HCT116 (cell line): Measurements from ENCODE around the gene SFT2D2. TPM values are rescaled to one million over a fixed set of nuclear protein-coding genes. Genes with fewer than 3 reads are reported as not detected.
"Not testable (repeated sequence)": the region's sequence is repeated elsewhere in the genome, so short reads cannot be mapped to it uniquely, and the experiment has no call there.

ENCODE experiments used
- ATAC-seq: fragments of 200-7000 bp; cut with Tn5 transposase; 2 replicates; pipeline ENCODE4 v1.9.1; 2020; ENCODE audit warnings: mild to moderate bottlenecking, moderate library complexity
- BruUV-seq: library from RNA; stranded (reverse); fragments of 400-500 nt; replicated peaks from 2 replicates; lab custom pipeline; 2021; lab: Mats Ljungman, UMichigan
- CTCF ChIA-PET: fragments of 300-600 bp; sonication (Branson Sonifier 250); formaldehyde crosslinking; loops from one replicate; lab custom pipeline; 2021; ENCODE audit warnings: antibody characterized with exemption; lab: Charles Lee
- POLR2A ChIA-PET: fragments of 300-600, 350-600 bp; sonication (Branson Sonifier 250); formaldehyde crosslinking; loops from one replicate; lab custom pipeline; 2021; ENCODE audit warnings: antibody characterized with exemption; lab: Charles Lee
- RAD21 ChIA-PET, 2 experiments: fragments of 300-600 bp; sonication (Branson Sonifier 250); formaldehyde crosslinking; loops; one replicate each; lab custom pipeline; 2023; ENCODE audit warnings: low total read pairs in 2 of 2; ENCODE audit not compliant: uncharacterized antibody in 2 of 2, unreplicated experiment in 2 of 2, low non-redundant PET in 1 of 2; lab: Charles Lee
- DNase-seq: peaks from one replicate; pipeline ENCODE4 v3.0.0-alpha.2; 2010; ENCODE audit warnings: low read depth, low spot score
- H2AFZ ChIP-seq: fragments of 200-600 bp; shearing (Covaris generic), sonication (generic); 2 replicates; pipeline ENCODE4 v1.6.1; 2017; ENCODE audit warnings: low read depth, mixed run types, mixed read lengths, antibody characterized with exemption, low read length; ENCODE audit not compliant: poor library complexity, severe bottlenecking
- H3K27ac ChIP-seq: 2 replicates; pipeline ENCODE4 v1.5.1; 2012; ENCODE audit warnings: low read depth, low read length
- H3K27me3 ChIP-seq: fragments of 200-600 bp; sonication (generic); 2 replicates; pipeline ENCODE4 v1.6.1; 2016; ENCODE audit warnings: mixed run types, low read length, mixed read lengths; ENCODE audit not compliant: insufficient read depth
- H3K36me3 ChIP-seq, 2 experiments: fragments of 200-500 bp in 1 of 2; fragments of 200-600 bp in 1 of 2; sonication (Bioruptor generic) in 1 of 2; sonication (generic) in 1 of 2; 2 replicates each; pipeline versions ENCODE4 v1.5.1 to v1.6.1; 2014 to 2016; ENCODE audit warnings: low read length in 2 of 2, inconsistent platforms in 1 of 2, mixed read lengths in 1 of 2, mixed run types in 1 of 2; ENCODE audit not compliant: insufficient read depth in 2 of 2, control insufficient read depth in 1 of 2
- H3K4me1 ChIP-seq, 2 experiments: fragments of 200-600 bp in 1 of 2; sonication (generic) in 1 of 2; 2 replicates each; pipeline versions ENCODE4 v1.5.1 to v1.6.1; 2012 to 2017; ENCODE audit warnings: low read length in 2 of 2, inconsistent platforms in 1 of 2, mild to moderate bottlenecking in 1 of 2, mixed read lengths in 1 of 2, mixed run types in 1 of 2, moderate library complexity in 1 of 2; ENCODE audit not compliant: insufficient read depth in 2 of 2, control insufficient read depth in 1 of 2
- H3K4me2 ChIP-seq: fragments of 200-600 bp; sonication (generic); 2 replicates; pipeline ENCODE4 v1.6.1; 2017; ENCODE audit warnings: mixed run types, low read length, mixed read lengths
- H3K4me3 ChIP-seq, 2 experiments: fragments of 200-600 bp in 1 of 2; sonication (generic) in 1 of 2; replicated peaks in 1 of 2; 2 replicates each; pipeline ENCODE4 v1.5.1; 2011 to 2016; ENCODE audit warnings: low read length in 2 of 2, control low read depth in 1 of 2, low read depth in 1 of 2, mild to moderate bottlenecking in 1 of 2, mixed read lengths in 1 of 2, mixed run types in 1 of 2
- H3K79me2 ChIP-seq: fragments of 200-600 bp; sonication (generic); 2 replicates; pipeline ENCODE4 v1.6.1; 2017; ENCODE audit warnings: mild to moderate bottlenecking, mixed run types, low read length, moderate library complexity, mixed read lengths; ENCODE audit not compliant: insufficient read depth
- H3K9ac ChIP-seq: fragments of 200-600 bp; sonication (generic); 2 replicates; pipeline ENCODE4 v1.6.1; 2016; ENCODE audit warnings: low read length, mixed read lengths
- H3K9me2 ChIP-seq: fragments of 200-600 bp; sonication (generic), shearing (Covaris generic); 2 replicates; pipeline ENCODE4 v1.6.1; 2017; ENCODE audit warnings: mixed run types, mild to moderate bottlenecking, moderate library complexity; ENCODE audit not compliant: insufficient read depth
- H3K9me3 ChIP-seq, 2 experiments: fragments of 200-500 bp in 1 of 2; fragments of 200-600 bp in 1 of 2; sonication (Bioruptor generic) in 1 of 2; sonication (generic) in 1 of 2; 2 replicates each; pipeline ENCODE4 v1.6.1; 2014 to 2017; ENCODE audit warnings: low read length in 2 of 2, mixed read lengths in 2 of 2, inconsistent platforms in 1 of 2, low read depth in 1 of 2, mild to moderate bottlenecking in 1 of 2, mixed run types in 1 of 2, moderate library complexity in 1 of 2; ENCODE audit not compliant: control insufficient read depth in 1 of 2, insufficient read depth in 1 of 2
- H4K20me1 ChIP-seq: fragments of 200-600 bp; sonication (generic), shearing (Covaris generic); 2 replicates; pipeline ENCODE4 v1.6.1; 2017; ENCODE audit warnings: mixed run types, mild to moderate bottlenecking, moderate library complexity; ENCODE audit not compliant: insufficient read depth
- CBX3 ChIP-seq: IDR thresholded peaks from 2 replicates; pipeline ENCODE4 v1.6.1; 2012; ENCODE audit warnings: low read depth
- EZH2phosphoT487 ChIP-seq: fragments of 200-600 bp; IDR thresholded peaks from 2 replicates; pipeline ENCODE4 v1.6.1; 2018; ENCODE audit warnings: antibody characterized with exemption, borderline replicate concordance
- FOSL1 ChIP-seq: IDR thresholded peaks from 2 replicates; pipeline ENCODE4 v1.6.1; 2012; ENCODE audit warnings: low read depth
- POLR2AphosphoS5 ChIP-seq: IDR thresholded peaks from 2 replicates; pipeline ENCODE4 v1.6.1; 2011; ENCODE audit warnings: mild to moderate bottlenecking, low read depth, low read length, moderate library complexity
- RAD21 ChIP-seq: IDR thresholded peaks from 2 replicates; pipeline ENCODE4 v1.6.1; 2012; ENCODE audit warnings: low read depth, mild to moderate bottlenecking
- SIN3A ChIP-seq: IDR thresholded peaks from 2 replicates; pipeline ENCODE4 v1.6.1; 2012; ENCODE audit warnings: low read depth
- SP1 ChIP-seq: IDR thresholded peaks from 2 replicates; pipeline ENCODE4 v1.6.1; 2012; ENCODE audit warnings: low read depth
- intact Hi-C: fragments of 100-400 bp; cut with micrococcal nuclease; formaldehyde crosslinking; loops from 2 replicates; pipeline ENCODE4 v1.10.0; 2022
- total RNA-seq: library from RNA; stranded (reverse); gene quantifications from one replicate; pipeline ENCODE4 v1.2.1, GENCODE V29; 2021; ENCODE audit not compliant: unreplicated experiment

Gene SFT2D2
- total RNA-seq, 1 experiment from 2014 or later, result 57.5 TPM

GRCh38 chr1:168206111-168206510 is 19.7 kb upstream of the SFT2D2 start:
- CTCF ChIA-PET, result no interaction called here

GRCh38 chr1:168207673-168208072 is 18.1 kb upstream of the SFT2D2 start:
- H2AFZ ChIP-seq, RAD21 ChIA-PET, H3K4me2 ChIP-seq, H3K27ac ChIP-seq, H3K4me3 ChIP-seq, H3K9ac ChIP-seq, CTCF ChIA-PET, H4K20me1 ChIP-seq, H3K79me2 ChIP-seq, POLR2A ChIA-PET, H3K9me2 ChIP-seq, DNase-seq, H3K9me3 ChIP-seq, H3K27me3 ChIP-seq, intact Hi-C loops, ATAC-seq, BruUV-seq, H3K4me1 ChIP-seq, H3K36me3 ChIP-seq: not testable (repeated sequence)

More at GRCh38 chr1:168206111-168206510, 19.7 kb upstream of the SFT2D2 start:
- no peaks in the 10 kb centered on the region for H4K20me1 ChIP-seq
- no peak overlapping the region for H3K9ac ChIP-seq
- H3K36me3 ChIP-seq, result no peaks in the 10 kb centered on the region; a peak in 1 of 4 replicates
- RAD21 ChIA-PET, result no interaction called here
- intact Hi-C loops, result no loop called here
- no TSS peak for BruUV-seq
- H3K9me2 ChIP-seq, result no peaks in the 10 kb centered on the region
- no peak for DNase-seq
- no peak overlapping the region for H3K4me2 ChIP-seq
- no peak for ATAC-seq
- no peak overlapping the region for H3K4me3 ChIP-seq
- H3K4me1 ChIP-seq, result no peaks in the 10 kb centered on the region
- POLR2A ChIA-PET, result no interaction called here
- H3K27ac ChIP-seq, result no peak overlapping the region
- TF ChIP-seq RAD21 (no peak), POLR2AphosphoS5 (no peak), SP1 (no peak), CBX3 (no peak), EZH2phosphoT487 (no peak), FOSL1 (no peak), SIN3A (no peak)
- no peaks in the 10 kb centered on the region for H3K9me3 ChIP-seq
- no peaks in the 10 kb centered on the region for H3K27me3 ChIP-seq
- H2AFZ ChIP-seq, result no peak overlapping the region
- H3K79me2 ChIP-seq, result no peaks in the 10 kb centered on the region
